GM21526 (cell line): ENCODE data around the gene MAML3.

Experiments used
- ATAC-seq: cut with Tn5 transposase; IDR thresholded peaks from one replicate; pipeline ENCODE4 v1.9.1; 2021; ENCODE audit warnings: moderate library complexity; ENCODE audit not compliant: unreplicated experiment, low FRiP score

Gene MAML3

GRCh38 chr4:139801895-139802294 lies 352.1 kb downstream of the MAML3 start:
- ATAC-seq = no peak

GRCh38 chr4:139800082-139800481 lies 353.9 kb downstream of the MAML3 start:
- no peak for ATAC-seq

- no peak for ATAC-seq
Observed at GRCh38 chr4:139799615-139800014, 354.4 kb downstream of the MAML3 start.

GRCh38 chr4:139798456-139798855 lies 355.5 kb downstream of the MAML3 start:
- ATAC-seq = no peak

- ATAC-seq = no peak
Observed at GRCh38 chr4:139797287-139797686, 356.7 kb downstream of the MAML3 start.

- ATAC-seq = no peak
Observed at GRCh38 chr4:139795527-139796314, 358.3 kb downstream of the MAML3 start.

- ATAC-seq = no peak
Observed at GRCh38 chr4:139794158-139794954, 359.6 kb downstream of the MAML3 start.

GRCh38 chr4:139791681-139792080 lies 362.3 kb downstream of the MAML3 start:
- ATAC-seq = no peak

GRCh38 chr4:139790291-139790690 lies 363.7 kb downstream of the MAML3 start:
- no peak for ATAC-seq

- no peak for ATAC-seq
Observed at GRCh38 chr4:139789096-139789654, 364.8 kb downstream of the MAML3 start.

- no peak for ATAC-seq
Observed at GRCh38 chr4:139786494-139787354, 367.3 kb downstream of the MAML3 start.

- ATAC-seq = no peak
Observed at GRCh38 chr4:139785356-139785755, 368.6 kb downstream of the MAML3 start.

GRCh38 chr4:139783741-139784484 lies 370.1 kb downstream of the MAML3 start:
- no peak for ATAC-seq

- ATAC-seq = no peak
Observed at GRCh38 chr4:139782926-139783522, 371.0 kb downstream of the MAML3 start.

GRCh38 chr4:139781066-139781465 lies 372.9 kb downstream of the MAML3 start:
- no peak for ATAC-seq

- ATAC-seq = no peak
Observed at GRCh38 chr4:139779691-139780090, 374.3 kb downstream of the MAML3 start.

GRCh38 chr4:139777757-139778156 lies 376.2 kb downstream of the MAML3 start:
- ATAC-seq = no peak

GRCh38 chr4:139776235-139776634 lies 377.7 kb downstream of the MAML3 start:
- no peak for ATAC-seq

GRCh38 chr4:139774759-139775487 lies 379.1 kb downstream of the MAML3 start:
- no peak for ATAC-seq
